HFF-Myc (cell line): ENCODE measurements around the gene XRRA1.
A peak's percentile ranks its signal among the peaks of the same experiment; 100 is the strongest.

ENCODE experiments used
- DNase-seq: peaks from one replicate; pipeline ENCODE4 v3.0.0-alpha.2; 2011; ENCODE audit warnings: low read depth; ENCODE audit errors: extremely low read depth
- H3K4me3 ChIP-seq: replicated peaks from 2 replicates; pipeline ENCODE4 v1.5.1; 2011; ENCODE audit warnings: low read depth, mild to moderate bottlenecking, control low read depth, low read length
- TF ChIP-seq, protein P1 (sequence below): IDR thresholded peaks from 2 replicates; pipeline ENCODE4 v1.5.1; 2012; ENCODE audit warnings: mild to moderate bottlenecking, low read depth, low read length, control low read depth; ENCODE audit errors: missing control alignments

Gene XRRA1

DNA sequence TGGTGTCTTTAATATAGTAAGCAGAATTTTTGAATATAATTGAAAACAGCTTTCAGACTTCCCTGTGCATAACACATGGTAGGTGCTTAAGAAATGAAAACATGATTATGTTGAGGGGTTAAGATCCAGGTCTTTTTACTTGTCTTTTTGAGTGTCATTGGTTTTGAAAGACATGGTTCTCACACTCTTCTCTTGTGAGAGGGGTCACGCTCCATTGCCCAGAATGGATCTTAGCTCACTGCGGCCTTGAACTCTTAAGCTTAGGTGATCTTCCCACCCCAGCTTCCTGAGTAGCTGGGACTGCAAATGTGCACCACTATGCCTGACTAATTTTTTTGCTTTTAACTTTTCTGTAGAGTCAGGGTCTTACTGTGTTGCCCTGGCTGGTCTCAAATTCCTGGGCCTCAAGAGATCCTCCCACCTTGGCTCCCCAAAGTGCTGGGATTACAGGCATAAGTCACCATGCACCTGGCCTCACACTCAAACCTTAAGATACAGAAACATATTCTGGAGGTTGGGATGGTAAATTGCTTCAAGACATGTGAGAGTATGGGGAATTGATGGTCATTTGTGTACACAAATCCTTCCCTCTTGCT lies 1.6 kb upstream of the XRRA1 start:
- DNase-seq = no peak
- TF ChIP-seq, protein P1, sequence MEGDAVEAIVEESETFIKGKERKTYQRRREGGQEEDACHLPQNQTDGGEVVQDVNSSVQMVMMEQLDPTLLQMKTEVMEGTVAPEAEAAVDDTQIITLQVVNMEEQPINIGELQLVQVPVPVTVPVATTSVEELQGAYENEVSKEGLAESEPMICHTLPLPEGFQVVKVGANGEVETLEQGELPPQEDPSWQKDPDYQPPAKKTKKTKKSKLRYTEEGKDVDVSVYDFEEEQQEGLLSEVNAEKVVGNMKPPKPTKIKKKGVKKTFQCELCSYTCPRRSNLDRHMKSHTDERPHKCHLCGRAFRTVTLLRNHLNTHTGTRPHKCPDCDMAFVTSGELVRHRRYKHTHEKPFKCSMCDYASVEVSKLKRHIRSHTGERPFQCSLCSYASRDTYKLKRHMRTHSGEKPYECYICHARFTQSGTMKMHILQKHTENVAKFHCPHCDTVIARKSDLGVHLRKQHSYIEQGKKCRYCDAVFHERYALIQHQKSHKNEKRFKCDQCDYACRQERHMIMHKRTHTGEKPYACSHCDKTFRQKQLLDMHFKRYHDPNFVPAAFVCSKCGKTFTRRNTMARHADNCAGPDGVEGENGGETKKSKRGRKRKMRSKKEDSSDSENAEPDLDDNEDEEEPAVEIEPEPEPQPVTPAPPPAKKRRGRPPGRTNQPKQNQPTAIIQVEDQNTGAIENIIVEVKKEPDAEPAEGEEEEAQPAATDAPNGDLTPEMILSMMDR = no peak

DNA sequence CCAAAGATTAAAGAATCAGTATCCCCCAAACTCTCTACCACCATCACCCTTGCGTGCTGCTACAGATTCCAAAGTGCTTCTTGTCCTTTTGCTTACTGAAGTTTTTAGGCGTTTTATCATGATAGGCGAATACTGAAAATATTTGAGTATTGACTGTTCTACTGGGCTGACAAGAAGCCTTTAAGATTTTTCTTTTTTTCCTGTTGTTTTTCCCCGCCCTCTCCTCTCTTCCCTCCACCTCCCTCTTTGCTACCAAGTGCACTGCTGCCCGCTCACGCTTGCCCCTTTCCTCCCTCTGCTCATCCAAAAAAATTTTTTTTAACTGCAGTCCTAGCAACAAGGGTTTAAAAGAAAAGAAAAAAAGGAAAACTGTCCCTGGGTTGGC lies 854 bp upstream of the XRRA1 start:
- DNase-seq = no peak
- TF ChIP-seq, protein P1 = no peak
- H3K4me3 ChIP-seq = peak overlapping the region; percentile 65

More for the DNA sequence above, 1.6 kb upstream of the XRRA1 start:
- H3K4me3 ChIP-seq = peak overlapping the region; percentile 65

DNA sequence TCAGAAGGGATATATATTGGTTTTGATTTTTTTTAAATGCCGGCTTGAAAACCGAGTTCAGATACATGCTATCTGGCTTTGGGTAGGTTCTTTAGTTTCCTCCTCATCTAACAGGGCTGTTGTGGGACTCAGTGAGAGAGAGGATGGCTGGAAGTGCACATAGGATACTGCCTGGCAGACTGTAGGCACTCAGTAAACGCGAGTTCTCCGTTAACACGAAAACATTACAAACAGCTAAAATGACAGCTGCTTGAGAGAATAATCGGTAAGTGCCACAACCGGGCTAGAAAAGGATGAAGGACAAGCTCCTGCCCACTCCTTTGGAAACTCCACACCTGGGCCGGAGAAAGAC lies 369 bp downstream of the XRRA1 start:
- DNase-seq = no peak
- TF ChIP-seq, protein P1 = no peak
- peak overlapping the region; percentile 65 for H3K4me3 ChIP-seq

DNA sequence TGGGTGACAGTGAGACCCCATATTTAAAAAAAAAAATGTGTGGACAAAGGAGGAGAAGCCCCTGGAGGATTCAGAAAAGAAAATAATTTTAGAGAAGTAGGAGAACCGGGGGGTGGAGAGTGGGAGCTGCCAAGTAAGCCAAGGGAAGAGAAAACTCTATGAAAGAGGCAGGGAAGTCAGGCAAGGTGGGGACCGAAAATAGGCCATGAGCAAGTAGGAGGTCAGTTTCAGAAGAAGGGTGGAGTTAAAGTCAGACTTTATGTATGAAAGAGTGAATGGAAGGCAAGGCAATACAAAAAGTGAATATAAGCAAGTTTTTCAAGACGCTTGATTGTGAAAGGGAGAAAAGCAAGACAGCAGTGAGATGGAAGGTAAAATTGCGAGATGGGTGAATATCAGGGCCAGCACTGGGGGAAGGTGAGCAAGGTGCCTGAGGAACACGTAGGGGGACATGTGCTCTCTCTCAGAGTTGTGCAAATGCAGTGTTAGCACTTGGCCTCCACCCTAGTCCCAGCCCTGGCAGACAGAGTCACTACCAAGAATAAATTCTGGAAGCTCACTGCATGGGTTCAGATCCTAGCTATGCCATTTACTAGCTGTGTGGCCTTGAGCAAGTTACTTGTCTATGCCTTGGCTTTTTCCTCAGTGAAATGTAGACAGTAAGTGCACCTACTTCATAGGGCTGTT lies 6.7 kb downstream of the XRRA1 start:
- DNase-seq = no peak
- no peak overlapping the region for H3K4me3 ChIP-seq
- TF ChIP-seq, protein P1 = no peak

DNA sequence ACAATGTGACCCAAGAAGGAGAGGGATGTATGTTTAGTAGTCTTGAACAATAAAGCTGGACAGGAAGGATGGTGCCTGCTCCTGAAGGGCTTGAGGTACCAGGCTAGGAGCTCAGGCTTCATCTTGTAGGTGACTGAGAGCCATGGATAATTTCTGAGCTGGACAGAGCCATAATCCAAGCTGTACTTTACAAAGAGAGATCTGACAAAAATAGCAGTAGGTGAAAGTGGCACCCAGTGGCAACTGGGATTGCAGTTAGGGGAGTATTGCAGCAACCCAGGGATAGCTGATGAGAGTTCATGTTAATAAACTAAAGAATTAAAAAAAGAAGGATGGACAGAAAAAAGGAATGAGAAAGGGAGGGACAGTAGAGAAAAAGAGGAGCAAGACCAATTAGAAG lies 7.4 kb downstream of the XRRA1 start:
- TF ChIP-seq, protein P1 = no peak
- H3K4me3 ChIP-seq = no peak overlapping the region
- DNase-seq = no peak

DNA sequence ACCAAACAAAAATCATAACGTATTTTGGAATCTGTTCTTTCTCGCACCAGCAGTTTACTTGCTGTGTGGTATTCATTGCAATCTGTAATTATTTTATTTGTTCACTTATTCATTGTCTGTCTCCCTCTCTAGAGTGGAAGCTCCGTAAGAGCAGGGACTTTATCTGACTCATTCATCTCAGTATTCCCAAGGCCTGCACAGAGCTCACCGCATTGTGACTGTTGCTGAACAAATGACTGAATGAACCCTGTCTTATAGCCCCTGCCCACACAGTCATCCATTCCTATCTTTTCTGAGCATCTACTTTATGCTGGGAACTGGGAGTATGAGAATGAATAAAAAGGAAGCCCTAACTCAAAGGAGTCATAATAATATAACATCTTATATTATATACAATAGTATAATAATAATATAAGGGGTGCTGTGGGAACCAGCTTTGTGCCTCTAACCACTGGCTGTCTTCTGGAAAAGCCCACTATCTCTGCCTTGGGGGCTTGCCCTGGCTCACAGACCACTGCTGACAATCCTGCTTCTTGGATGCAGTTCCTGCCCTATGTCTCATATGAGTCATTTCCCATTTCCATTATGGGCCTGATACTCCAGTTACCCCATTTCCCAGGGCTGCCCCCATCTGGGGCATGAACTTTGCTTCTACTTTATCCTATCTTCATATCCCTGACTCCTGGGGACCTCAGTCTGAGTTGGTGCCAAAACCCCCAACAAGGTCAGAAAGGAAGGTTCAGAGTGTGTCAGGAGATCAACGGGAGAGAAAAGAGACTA lies 11.0 kb downstream of the XRRA1 start:
- no peak for DNase-seq
- no peak overlapping the region for H3K4me3 ChIP-seq
- TF ChIP-seq, protein P1 = no peak
